Stimulated activated CD4-positive, alpha-beta T cell treated with anti-CD3 and anti-CD28 coated beads, Interleukin-4, amount 100 ng/mL, for 1 hour (primary cell): ENCODE measurements around the gene FAM170B.

Experiments used
- DNase-seq: peaks from one replicate; pipeline ENCODE4 v3.0.0-alpha.2; 2020

The FAM170B gene

GRCh38 chr10:49133706-49134248 lies at the start of gene FAM170B:
Gene FAM170B (minus strand): TSS chr10:49134021. CDS start chr10:49133918, 103 bp downstream.
- DNase-seq, result no peak

GRCh38 chr10:49182776-49183175 lies 49.0 kb upstream of the FAM170B start:
- no peak for DNase-seq

DNA sequence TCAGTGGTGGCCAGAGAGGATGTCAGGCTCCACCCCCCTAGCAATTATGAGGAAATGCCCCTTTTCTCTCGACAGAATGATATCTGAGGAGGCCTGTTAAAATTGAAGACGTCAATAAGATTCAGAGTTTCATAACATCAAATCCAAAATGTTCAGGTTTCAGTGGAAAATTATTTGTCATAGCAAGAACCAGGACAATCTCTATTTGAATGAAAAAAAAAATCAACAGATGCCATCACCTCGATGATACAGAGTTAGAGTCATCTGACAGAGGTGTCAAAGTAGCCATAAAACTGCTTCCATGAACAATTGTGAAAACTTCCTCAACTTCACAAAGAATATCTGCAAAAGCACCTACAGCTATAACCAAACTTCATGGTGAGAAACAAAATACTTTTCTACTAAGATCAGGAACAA lies 46.6 kb upstream of the FAM170B start:
- no peak for DNase-seq

- DNase-seq, result no peak
Measured at GRCh38 chr10:49179699-49180443, 46.0 kb upstream of the FAM170B start.

DNA sequence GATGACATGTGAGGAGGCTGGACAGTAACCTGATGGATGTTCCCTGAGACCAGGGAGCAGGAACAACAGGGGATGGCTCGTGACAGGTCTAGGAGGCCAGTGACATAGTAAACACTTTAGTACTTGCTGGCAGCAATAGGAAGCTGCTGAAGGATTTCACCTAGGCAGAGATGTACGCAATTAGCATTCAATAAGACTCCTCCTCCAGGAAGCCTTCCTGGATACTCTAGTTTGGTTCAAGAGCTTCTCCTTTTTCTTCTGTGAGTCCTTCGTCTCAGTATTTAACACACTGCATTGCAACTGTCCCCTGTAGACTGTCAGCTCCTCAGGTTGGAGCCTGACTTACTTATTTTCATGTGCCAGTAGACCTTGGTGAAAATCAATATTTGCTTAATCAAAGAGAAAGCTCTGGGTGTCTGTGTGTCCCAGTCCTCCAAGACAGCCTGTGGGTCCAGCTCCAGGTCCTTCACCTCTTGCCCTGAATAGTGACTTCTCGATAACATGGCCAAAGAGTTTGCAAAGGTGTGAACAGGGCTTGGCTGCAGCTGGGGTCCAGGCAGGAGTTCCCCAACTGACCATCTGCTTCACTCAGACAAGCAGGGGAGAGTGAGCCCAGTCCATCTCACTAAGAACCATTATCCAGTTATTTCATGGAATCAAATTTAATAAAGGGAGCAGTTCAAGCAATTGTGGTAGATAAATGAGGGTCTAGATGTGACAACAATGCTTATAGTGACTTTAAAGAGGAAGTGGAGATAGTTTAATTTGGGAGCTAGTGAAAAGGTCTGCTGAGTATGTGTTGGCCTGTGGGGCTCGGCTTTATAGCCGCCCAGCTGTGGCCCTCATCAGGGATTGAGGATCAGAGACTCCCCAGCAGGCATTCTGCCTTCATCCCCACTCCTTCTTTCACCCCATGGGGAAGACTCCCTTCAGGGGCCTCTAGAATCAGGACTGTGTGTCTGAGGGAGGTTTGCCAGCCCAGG lies 45.0 kb upstream of the FAM170B start:
- DNase-seq, result no peak

GRCh38 chr10:49177391-49178355 lies 43.9 kb upstream of the FAM170B start:
- DNase-seq, result peak; percentile 40

DNA sequence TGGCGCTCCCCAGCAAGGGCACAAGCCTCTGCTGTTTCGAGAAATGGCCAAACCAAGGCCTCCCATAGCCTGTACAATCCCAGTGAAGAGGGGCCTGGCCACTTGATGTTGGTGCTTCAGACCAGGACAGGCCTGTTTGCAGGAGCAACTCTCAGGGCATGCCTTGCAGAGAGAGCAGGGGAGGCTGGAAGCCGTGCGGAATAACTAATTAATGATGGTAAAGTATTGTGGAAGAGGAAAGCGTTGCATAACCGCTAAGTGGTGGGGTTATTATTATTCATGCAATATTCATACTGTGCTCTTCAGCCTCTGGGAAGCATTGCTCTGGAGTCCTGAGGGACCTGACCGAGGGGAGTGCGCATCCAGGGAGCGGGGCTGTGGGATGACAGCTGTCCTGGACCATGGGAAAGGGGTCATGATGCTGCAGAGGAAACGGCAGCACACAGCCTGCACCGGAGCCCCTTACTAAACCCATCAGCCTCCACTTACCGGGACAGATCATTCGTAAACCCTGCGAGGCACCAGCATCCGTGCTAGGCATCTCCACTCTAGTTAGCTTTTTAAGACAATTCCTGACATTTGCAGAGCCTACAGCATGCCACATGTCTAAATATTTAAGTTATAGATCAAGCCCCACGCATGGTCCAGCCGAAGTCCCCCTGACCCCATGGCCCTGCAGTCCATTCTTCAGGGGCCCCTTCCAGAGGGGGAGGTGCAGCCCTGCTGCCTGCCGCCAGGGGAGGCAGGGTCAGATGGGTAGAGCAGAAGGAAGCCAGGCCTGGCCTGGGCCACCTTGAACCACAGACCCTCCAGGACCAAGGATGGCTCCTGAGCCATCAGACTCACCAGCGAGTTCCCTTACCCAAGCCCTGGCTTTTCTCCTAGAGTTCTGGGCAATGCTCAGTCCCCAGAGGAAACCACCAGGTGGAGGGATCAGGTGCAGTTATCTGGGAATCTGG lies 42.8 kb upstream of the FAM170B start:
- DNase-seq, result no peak

- DNase-seq, result no peak
Measured at GRCh38 chr10:49175587-49176309, 41.9 kb upstream of the FAM170B start.

- no peak for DNase-seq
Measured at GRCh38 chr10:49174926-49175500, 41.2 kb upstream of the FAM170B start.

- no peak for DNase-seq
Measured at GRCh38 chr10:49174261-49174925, 40.6 kb upstream of the FAM170B start.

- DNase-seq, result no peak
Measured at GRCh38 chr10:49173853-49174252, 40.0 kb upstream of the FAM170B start.

DNA sequence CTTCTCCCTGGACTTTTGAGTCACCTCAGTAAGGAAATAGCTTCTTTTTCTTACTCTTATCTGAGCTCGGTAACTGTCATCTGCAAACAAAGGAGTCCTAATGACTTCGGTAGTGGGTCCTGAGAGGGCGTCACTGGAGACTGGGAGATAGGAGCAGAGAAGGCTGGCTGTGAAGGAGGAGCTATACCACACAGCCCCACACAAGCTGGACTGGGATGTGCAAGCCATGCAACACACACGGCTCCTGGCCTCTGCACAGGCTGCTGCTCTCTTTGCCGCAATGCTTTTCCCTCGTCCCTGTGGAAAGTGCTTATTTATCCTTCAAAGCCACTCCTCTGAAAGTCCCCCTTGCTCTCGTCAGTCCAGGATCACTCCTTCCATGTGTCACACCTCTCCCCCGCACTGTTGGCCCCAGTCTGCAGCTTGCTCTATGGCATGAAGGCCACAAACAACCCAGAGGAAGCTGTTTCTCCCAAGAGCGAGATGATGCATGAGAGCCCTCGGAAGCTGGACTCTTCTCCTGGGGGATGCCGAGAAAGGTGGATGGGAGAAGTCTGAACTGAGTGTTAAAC lies 39.5 kb upstream of the FAM170B start:
- DNase-seq, result no peak

DNA sequence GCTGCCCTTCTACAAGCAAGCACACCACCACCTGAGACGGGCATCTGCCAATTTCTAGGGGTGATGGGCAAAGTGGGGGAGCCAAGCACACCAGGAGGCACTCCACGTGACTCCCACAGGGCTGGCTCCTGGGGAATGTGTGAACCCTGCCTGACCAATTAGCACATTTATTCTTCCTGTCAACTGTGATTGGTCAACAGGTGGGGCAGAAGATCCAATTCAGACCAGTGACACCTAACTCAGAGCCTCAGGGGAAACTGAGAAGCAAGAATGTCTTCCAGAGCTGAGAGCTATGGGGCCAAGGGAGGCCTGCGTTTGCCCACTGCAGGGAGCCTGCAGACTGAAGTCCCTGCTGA lies 38.9 kb upstream of the FAM170B start:
- DNase-seq, result no peak

DNA sequence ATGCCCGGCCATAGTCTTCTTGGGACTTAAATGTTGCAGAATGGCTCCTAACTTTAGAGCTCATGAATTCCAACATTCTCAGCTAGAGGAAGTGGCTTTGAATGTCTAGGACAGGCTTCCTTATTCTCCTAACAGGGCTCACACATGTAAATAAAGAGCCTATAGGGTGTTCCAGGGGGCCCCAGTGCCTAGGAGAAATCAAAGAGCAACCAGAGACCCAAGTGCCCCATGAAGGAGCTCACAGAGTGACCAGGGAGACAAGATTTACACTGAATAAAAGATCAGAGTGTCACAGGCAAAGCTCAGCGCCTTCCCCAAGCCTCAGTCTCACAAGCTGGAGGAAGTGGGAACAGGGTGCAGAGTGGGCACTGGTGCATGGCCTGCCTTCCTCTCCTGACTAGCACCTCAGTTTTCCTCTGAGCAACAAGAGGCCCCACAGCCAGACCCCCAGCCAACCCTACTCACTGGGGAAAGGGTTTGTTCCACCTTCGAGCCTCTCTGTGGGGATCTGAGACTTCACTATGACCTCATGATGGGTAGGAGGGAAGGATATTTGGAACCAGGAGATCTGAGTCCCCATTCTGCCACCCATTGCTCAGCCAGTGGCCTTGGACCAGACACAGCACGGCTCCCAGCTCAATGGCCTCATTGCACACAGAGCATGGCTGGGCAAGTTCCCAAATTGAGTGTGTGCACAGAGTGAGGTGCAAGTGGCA lies 38.4 kb upstream of the FAM170B start:
- DNase-seq, result no peak

- no peak for DNase-seq
Measured at GRCh38 chr10:49171326-49172060, 37.7 kb upstream of the FAM170B start.

GRCh38 chr10:49170632-49171325 lies 37.0 kb upstream of the FAM170B start:
- no peak for DNase-seq

- no peak for DNase-seq
Measured at GRCh38 chr10:49169776-49170175, 36.0 kb upstream of the FAM170B start.
